Measurements from ENCODE around the gene DPYSL4. TPM values are rescaled to one million over a fixed set of nuclear protein-coding genes. Genes with fewer than 3 reads are reported as not detected.

DPYSL4 gene
- total and polyA plus RNA-seq, 2 of the 13 experiments (the other 11 are each of a cell fraction or from before 2014, with no cell fraction given): 0.84 to 1.2 TPM

GRCh38 chr10:132224343-132225072, 37.8 kb downstream of the DPYSL4 start:
- H3K27me3 ChIP-seq (ENCODE audit: control insufficient read depth in 1 of 2, insufficient read depth in 2 of 2, low read length in 2 of 2): no peaks in the 10 kb centered on the region
- H3K36me3 ChIP-seq (replicated peaks in 1 of 2; ENCODE audit: control insufficient read depth in 1 of 2, insufficient read depth in 2 of 2, low read length in 2 of 2): no peaks in the 10 kb centered on the region
- intact Hi-C loops (cut with micrococcal nuclease; ENCODE audit: unreplicated experiment): no loop called here
- in situ Hi-C loops (cut with HindIII; ENCODE audit: extremely low pct_ligation_motif_present, low pct_unique_long_range_greater_than_20kb): loop anchor here (5.0 kb wide), 2 partner anchors 123 to 228 kb away; no protein-coding TSS in a partner anchor
- FAIRE-seq (no peak), DNase-seq (ENCODE audit: low spot score) (no peak), ATAC-seq (no peak)
- H3K27ac ChIP-seq (ENCODE audit: extremely low read length, insufficient read depth, low read length): no peak overlapping the region
- no peak overlapping the region for H3K4me2 ChIP-seq (ENCODE audit: low read depth, low read length)
- 100% methylated on average over 4 of the region's 20 CpGs for WGBS (ENCODE audit: low lambda C conversion rate)
- H3K4me1 ChIP-seq (ENCODE audit: insufficient read depth, low read length): no peaks in the 10 kb centered on the region
- no peaks in the 10 kb centered on the region for H4K20me1 ChIP-seq (ENCODE audit: insufficient read depth, low read length)
- ChIA-PET CTCF (ENCODE audit: low intra/inter-chr PET ratio, low total read pairs) (interaction anchor here (2.8 kb wide), 1 partner anchor 128 kb away, joined by 50 read pairs; no protein-coding TSS in a partner anchor), POLR2A (no interaction called here)
- TF ChIP-seq PHF5A (CRISPR knock-in tag; IDR thresholded peaks at IDR 0.05; ENCODE audit: low read depth, unreplicated experiment): no peak
- TF ChIP-seq SNAPC2 (CRISPR knock-in tag; IDR thresholded peaks at IDR 0.05): no peak
- TF ChIP-seq CEBPB (IDR thresholded peaks at IDR 0.05; ENCODE audit: borderline replicate concordance, low read depth, low read length): no peak
- TF ChIP-seq ELK4 (CRISPR knock-in tag; IDR thresholded peaks at IDR 0.05; ENCODE audit: borderline replicate concordance): no peak
- no peak for TF ChIP-seq SALL1 (CRISPR knock-in tag; IDR thresholded peaks at IDR 0.05)
- no peak for TF ChIP-seq CCAR2 (optimal IDR thresholded peaks at IDR 0.05; ENCODE audit: low read depth, low read length)
- TF ChIP-seq PPARG (CRISPR knock-in tag; conservative IDR thresholded peaks at IDR 0.05): no peak
- no peak for TF ChIP-seq ZKSCAN5 (CRISPR knock-in tag; IDR thresholded peaks at IDR 0.05)
- no peak for TF ChIP-seq ZNF775 (CRISPR knock-in tag; IDR thresholded peaks at IDR 0.05; ENCODE audit: borderline replicate concordance)
- TF ChIP-seq MAFF (IDR thresholded peaks at IDR 0.05; ENCODE audit: low read depth, low read length): no peak
- no peak for TF ChIP-seq ZNF33A (CRISPR knock-in tag; IDR thresholded peaks at IDR 0.05; ENCODE audit: borderline replicate concordance)
- TF ChIP-seq ZNF788 (CRISPR knock-in tag; IDR thresholded peaks at IDR 0.05; ENCODE audit: borderline replicate concordance): no peak
- TF ChIP-seq EED (CRISPR knock-in tag; IDR thresholded peaks at IDR 0.05): no peak
- TF ChIP-seq MAZ (IDR thresholded peaks at IDR 0.05; ENCODE audit: borderline replicate concordance, low read depth, low read length): no peak
- TF ChIP-seq MAZ (CRISPR knock-in tag; IDR thresholded peaks at IDR 0.05; ENCODE audit: low read depth): no peak
- TF ChIP-seq ZFP62 (CRISPR knock-in tag; IDR thresholded peaks at IDR 0.05): no peak
- no peak for TF ChIP-seq TFE3 (CRISPR knock-in tag; IDR thresholded peaks at IDR 0.05)
- no peak for TF ChIP-seq IRF2 (CRISPR knock-in tag; IDR thresholded peaks at IDR 0.05)
- TF ChIP-seq SCMH1 (CRISPR knock-in tag; IDR thresholded peaks at IDR 0.05; ENCODE audit: borderline replicate concordance): no peak
- BruUV-seq (replicated peaks): no TSS peak
- no peak overlapping the region for H3K4me3 ChIP-seq (replicated peaks in 1 of 3; ENCODE audit: insufficient read depth in 1 of 3, low read depth in 2 of 3, low read length in 3 of 3)
- H3K9me3 ChIP-seq (ENCODE audit: low read length): no peaks in the 10 kb centered on the region
- H3K9ac ChIP-seq (ENCODE audit: insufficient read depth, low read depth, low read length): no peak overlapping the region
- no peaks in the 10 kb centered on the region for H3K79me2 ChIP-seq (ENCODE audit: insufficient read depth, low read length)
- no peak overlapping the region for H2AFZ ChIP-seq (ENCODE audit: low read length)
